Midbrain (tissue), 1 donor: ENCODE measurements around the gene ECSCR.
"Not testable (repeated sequence)": the region's sequence is repeated elsewhere in the genome, so short reads cannot be mapped to it uniquely, and the experiment has no call there.

Source experiments
- DNase-seq: peaks from one replicate; lab custom pipeline; 2025; lab: John Stamatoyannopoulos, UW

ECSCR gene

GRCh38 chr5:139446956-139447779 lies 15.4 kb downstream of the ECSCR start:
- no peak for DNase-seq

DNA sequence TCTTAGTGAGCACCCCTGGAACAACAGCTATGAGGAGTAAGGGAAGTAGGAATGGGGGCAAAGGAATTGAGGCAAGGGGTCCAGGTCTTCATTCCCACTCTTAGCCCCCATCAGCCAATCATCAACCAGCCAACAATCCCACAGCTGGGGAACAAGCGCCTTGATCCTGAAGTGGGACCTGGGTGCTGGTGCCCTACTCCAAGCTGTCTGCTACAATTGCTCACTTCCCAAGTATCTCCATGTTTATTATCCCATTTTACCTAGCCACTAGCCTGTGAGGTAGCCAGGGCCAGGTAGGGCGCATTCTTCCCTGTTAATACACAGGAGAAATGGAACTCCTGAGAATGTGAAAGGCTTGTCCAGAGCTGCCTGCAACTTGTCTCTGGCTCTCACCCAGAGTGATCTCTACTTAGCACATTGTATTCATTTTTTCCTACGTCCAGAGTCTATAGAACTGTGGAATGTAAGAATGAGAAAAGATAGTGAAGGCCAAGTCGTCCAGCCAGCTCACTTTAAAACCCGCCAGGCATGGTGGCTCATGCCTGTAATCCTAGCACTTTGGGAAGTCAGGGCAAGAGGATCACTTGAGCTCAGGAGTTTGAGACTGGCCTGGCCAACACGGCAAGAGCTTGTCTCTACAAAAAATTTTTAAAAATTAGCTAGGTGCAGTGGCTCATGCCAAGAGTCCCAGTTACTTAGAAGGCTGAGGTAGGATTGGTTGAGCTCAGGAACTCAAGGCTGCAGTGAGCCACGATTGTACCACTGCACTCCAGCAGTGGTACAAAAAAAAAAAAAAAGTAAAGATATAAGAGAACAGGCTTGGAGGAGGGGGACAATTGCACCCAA lies 17.0 kb downstream of the ECSCR start:
- no peak for DNase-seq

- DNase-seq: peak; percentile 8
Measured at GRCh38 chr5:139443831-139444453, 18.6 kb downstream of the ECSCR start.

- DNase-seq: not testable (repeated sequence)
Measured at GRCh38 chr5:139440416-139440815, 22.1 kb downstream of the ECSCR start.

- DNase-seq: peak; percentile 93
Measured at GRCh38 chr5:139439013-139439903, 23.3 kb downstream of the ECSCR start, which contains the start of gene DNAJC18. Gene DNAJC18, minus strand, starts transcription at chr5:139439525. Its CDS starts 80 bp downstream, at chr5:139439445.

DNA sequence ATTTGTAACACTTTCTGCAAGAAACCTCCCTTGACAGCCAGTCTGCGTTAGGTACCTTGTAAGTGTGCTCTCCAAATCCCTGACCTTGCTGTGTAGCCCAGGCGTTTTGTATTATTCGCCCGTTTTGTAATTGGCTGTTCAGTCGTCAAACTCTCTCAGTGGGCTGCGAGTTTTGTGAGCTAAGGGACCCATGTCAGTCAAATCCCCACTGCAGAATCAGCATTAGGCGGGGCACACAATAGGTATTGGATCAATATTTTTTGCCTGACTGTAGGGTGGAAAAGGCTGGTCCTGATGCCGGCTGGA lies 23.9 kb downstream of the ECSCR start:
- DNase-seq: no peak

DNA sequence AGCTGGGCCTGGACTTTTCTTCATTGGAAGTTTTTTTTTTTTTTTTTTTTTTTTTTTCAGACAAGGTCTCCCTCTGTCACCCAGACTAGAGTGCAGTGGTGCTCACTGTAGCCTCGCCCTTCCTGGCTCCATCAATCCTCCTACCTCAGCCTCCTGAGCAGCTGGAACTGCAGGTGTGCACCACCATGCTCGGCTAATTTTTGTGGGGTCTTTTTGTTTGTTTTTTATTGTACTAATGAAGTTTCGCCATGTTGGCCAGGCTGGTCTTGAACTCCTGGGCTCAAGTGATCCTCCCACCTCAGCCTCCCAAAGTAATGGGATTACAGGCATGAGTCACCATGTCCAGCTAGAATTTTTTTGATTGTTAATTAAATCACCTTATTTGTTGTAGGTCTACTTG lies 26.9 kb downstream of the ECSCR start:
- no peak for DNase-seq

- DNase-seq: no peak
Measured at GRCh38 chr5:139431706-139432105, 30.8 kb downstream of the ECSCR start.

DNA sequence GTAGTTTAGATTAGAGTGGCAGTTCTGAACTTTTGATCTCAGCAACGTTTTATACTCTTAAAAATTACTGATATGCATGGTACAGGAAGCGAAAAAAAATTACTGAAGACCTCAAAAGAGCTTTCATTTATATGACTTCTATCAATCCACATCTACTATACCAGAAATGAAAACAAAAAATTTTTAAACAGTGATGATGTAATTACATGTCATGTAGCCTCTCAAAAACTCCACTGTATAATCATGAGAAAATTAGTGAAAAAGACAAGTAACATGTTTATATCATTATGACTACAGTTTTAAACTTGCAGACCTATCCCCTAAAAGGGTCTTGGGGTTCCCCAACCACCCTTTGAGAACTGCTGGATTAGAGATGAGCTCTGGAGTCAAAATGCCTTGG lies 32.5 kb downstream of the ECSCR start:
- no peak for DNase-seq

DNA sequence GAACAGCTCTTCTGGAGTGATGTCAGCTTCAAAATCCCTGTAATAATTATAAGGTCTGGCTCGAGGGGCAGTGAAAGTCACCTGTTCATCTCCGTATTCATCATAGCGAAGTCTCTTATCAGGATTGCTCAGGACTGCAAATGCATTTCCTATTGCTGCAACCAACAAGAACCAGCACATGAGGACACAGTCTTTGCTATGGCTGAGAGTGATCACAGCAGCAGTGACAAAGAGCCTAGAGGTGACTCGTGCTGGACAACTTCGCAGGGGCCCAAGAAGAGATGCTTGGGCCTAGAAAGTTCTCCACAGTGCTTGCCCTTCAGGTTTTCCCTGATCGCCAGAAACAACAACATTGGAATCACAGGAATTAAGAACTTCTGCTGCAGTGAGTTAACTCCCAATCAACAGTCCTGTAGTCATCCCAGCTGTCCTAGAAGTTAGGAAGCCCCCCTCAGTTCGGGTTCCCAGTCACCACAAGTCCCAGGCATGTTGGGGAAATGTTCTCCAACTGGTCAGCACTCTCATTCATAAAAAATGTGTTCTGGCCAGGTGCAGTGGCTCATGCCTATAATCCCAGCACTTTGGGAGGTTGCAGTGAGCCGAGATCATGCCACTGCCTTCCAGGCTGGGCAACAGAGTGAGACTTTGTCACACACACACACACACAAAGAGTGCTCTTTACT lies 36.2 kb downstream of the ECSCR start:
- DNase-seq: no peak

GRCh38 chr5:139425497-139425896 lies 37.0 kb downstream of the ECSCR start:
- DNase-seq: no peak

DNA sequence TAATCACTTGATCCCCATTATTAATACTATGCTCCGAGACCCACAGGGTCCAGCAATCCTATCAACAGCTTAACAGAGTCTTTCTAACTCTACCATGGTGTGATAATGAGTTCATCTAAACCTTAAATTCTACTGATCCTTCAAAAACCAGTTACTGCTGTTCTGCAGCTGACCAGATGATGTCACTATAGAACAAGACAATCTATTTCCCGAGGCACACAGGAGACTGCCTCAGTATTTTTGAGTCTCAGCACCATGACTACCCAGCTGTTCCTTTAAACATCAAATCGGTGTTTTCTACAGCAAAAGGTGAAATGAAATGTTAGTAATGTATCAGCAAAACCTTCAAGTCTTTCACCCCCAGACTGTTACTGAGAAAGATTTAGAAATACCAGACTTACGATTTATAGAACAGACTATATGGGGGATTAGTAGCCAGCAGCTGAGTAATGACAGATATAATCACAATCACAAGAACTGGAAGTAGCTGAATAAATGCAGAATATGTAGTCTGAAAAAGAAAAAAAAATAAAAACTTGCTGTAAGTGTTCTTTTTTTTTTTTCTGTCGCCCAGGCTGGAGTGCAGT lies 40.1 kb downstream of the ECSCR start:
- peak; percentile 76 for DNase-seq

DNA sequence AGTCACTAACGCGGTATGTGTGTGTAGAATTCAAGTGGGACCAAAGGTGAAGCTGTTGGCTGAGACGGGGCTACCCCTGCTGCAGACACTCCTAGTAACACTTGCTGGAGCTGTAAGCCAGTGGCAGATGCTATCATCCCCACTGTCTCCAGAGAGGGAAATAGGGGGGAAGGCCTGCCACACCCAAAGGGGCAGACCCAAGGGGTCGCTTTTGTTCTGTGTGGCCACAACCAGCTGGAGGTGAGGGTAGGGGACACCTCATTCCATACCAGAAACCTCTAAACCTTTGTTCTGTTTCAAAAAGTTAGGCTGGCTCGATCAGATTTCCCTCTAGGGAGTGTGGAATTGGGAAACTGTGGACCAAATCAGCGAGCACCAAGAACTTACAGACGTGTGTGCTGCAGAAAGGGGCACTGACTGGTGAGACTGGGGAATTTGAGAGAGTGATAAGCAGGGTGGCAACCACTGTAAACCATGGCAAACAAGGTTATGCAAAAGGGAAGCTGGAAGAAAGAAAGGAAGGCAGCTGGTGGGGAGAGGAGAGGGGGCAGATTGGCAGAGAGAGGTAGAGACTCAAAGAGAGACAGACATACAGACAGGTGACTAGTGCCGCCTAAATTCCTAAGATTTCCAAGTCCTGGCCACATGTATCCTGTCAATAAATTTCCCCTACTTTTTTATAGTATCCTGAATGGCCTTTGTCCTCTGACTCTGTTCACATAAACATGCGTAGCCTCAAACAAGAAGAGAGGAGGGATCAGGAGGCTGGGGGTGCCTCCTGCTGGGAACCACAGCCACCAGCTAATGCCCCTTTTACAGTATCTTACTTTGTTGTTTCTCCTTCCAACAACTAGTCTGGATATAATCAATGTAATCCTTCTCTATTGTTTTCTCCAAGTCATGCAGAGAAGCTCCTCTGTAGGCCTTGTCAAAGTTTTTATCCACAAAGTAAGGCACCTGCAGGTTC lies 43.0 kb downstream of the ECSCR start:
- DNase-seq: no peak

DNA sequence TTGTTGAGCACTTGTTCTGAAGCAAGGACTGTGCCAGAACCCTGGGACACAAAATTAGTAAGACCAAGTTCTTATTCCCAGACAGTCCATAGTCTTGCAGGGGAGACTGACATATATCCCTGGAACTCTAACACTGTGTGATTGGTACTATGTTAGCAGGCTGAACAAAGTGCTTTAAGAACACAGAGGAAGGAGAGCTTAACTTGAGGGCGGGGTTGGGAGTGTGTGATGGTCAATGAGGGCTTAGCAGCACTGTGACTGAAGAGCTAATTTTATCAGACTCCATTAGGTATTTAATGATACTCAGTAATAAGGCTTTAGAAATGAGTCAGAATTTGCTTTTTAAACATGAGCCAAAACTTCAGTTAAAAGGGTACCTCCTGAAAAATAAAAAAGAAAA lies 43.8 kb downstream of the ECSCR start:
- DNase-seq: no peak

- peak; percentile 68 for DNase-seq
Measured at GRCh38 chr5:139417214-139417613, 45.3 kb downstream of the ECSCR start.

GRCh38 chr5:139416651-139417050 lies 45.9 kb downstream of the ECSCR start:
- no peak for DNase-seq

DNA sequence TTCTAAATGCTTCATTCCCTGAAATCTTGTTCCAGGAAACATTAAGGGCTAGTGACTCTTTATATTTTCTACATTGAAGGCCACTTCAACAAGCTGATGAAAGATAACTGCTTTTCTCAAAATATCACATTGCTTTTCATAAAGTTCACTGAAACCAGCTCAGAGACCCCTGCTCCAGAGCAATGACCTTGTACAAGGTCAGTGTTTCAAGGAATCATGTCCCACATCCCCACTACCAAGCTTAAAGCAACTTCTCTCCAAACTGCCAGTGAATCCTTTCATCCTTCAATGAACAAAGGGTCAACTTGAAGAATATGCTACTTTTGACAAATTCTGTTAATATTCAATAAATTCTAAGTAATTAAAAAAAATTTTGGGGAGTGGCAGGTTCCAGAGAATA lies 46.7 kb downstream of the ECSCR start:
- DNase-seq: no peak

GRCh38 chr5:139415221-139415861 lies 47.2 kb downstream of the ECSCR start:
- peak; percentile 89 for DNase-seq

DNA sequence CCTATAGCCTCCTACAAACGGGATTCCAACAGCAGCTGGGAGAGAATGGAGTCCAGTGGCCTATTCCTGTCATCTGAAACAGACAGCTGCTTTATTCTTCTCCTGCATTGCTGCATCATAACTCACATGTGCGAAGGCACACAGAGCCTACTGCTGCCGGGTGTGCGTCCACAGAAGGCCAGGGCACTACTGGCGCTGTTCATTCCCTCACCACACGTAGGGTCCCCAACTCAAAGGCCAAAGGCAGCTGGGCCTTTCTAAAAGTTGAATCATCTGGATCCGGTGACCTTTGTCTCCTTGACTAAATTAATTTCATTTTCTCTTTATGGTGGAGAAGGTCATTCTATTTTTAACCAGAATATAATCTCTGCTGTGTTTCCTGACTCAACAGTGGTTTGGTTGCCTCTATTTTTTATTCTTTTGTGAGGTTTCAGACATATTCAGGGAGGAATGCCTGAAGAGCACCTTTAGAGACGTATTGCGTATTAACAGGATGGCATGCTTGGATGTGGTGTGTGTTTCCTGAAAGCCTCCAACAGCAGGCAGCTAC lies 47.9 kb downstream of the ECSCR start:
- peak; percentile 29 for DNase-seq
